Neural crest cell (in vitro differentiated cells): Measurements from ENCODE around the gene SIK3. TPM values are rescaled to one million over a fixed set of nuclear protein-coding genes. Genes with fewer than 3 reads are reported as not detected.
A peak's percentile ranks its signal among the peaks of the same experiment; 100 is the strongest.
"Not testable (repeated sequence)": the region's sequence is repeated elsewhere in the genome, so short reads cannot be mapped to it uniquely, and the experiment has no call there.

Experiments
- DNase-seq: peaks from one replicate; pipeline ENCODE4 v3.0.0; 2021; ENCODE audit warnings: low read depth, mixed read lengths, low spot score
- H3K27ac Mint-ChIP-seq: one replicate; pipeline ENCODE4 v1.8.0; 2021; ENCODE audit warnings: mild to moderate bottlenecking, mixed read lengths; ENCODE audit not compliant: unreplicated experiment
- H3K27me3 Mint-ChIP-seq: 2 replicates; pipeline ENCODE4 v1.8.0; 2021; ENCODE audit warnings: low read depth, mild to moderate bottlenecking, mixed read lengths
- H3K36me3 Mint-ChIP-seq: 2 replicates; pipeline ENCODE4 v1.8.0; 2021; ENCODE audit warnings: low read depth, mild to moderate bottlenecking, mixed read lengths
- H3K4me1 Mint-ChIP-seq: 2 replicates; pipeline ENCODE4 v1.8.0; 2021; ENCODE audit warnings: mixed read lengths
- H3K4me3 Mint-ChIP-seq: one replicate; pipeline ENCODE4 v1.8.0; 2021; ENCODE audit warnings: mild to moderate bottlenecking, mixed read lengths
- H3K9me3 Mint-ChIP-seq: 2 replicates; pipeline ENCODE4 v1.8.0; 2021; ENCODE audit warnings: mixed read lengths
- total RNA-seq: library from RNA; stranded (reverse); gene quantifications from 2 replicates; pipeline ENCODE4 v1.2.1, GENCODE V29; 2021
- TF ChIP-seq, protein P1 (sequence below): fragments of 200-600 bp; sonication (generic); conservative IDR thresholded peaks from 2 replicates; pipeline ENCODE4 v1.5.0; 2021; ENCODE audit warnings: antibody characterized with exemption, mild to moderate bottlenecking

Gene SIK3
- total RNA-seq, 1 donor from 2014 or later: 39.7 TPM

DNA sequence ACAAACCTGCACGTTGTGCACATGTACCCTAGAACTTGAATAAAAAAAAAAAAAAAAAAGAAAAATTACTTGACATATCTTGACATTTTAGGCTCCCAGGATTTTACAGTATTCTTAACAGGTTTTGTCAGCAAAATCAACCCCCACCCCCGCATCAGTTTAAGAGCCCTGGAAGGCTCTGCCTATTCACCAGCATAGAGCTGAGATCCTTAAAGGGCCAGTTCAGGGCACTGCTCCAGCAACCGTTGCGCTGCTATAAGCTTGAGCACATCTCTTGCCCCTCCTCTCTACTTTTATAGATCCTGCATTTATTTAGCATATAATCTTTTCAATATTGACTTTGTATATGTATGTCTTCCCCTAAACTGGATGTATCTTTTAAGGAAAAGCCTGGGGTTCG lies 45.2 kb upstream of the SIK3 start:
- no peak for DNase-seq
- Mint-ChIP-seq H3K27me3 (peaks cover 18% of the 10 kb centered on the region), H3K9me3 (no peaks in the 10 kb centered on the region), H3K4me1 (peaks cover 42% of the 10 kb centered on the region), H3K4me3 (peak overlapping the region; percentile 99), H3K27ac (peak overlapping the region; percentile 95), H3K36me3 (peaks cover 2% of the 10 kb centered on the region)
- TF ChIP-seq, protein P1, sequence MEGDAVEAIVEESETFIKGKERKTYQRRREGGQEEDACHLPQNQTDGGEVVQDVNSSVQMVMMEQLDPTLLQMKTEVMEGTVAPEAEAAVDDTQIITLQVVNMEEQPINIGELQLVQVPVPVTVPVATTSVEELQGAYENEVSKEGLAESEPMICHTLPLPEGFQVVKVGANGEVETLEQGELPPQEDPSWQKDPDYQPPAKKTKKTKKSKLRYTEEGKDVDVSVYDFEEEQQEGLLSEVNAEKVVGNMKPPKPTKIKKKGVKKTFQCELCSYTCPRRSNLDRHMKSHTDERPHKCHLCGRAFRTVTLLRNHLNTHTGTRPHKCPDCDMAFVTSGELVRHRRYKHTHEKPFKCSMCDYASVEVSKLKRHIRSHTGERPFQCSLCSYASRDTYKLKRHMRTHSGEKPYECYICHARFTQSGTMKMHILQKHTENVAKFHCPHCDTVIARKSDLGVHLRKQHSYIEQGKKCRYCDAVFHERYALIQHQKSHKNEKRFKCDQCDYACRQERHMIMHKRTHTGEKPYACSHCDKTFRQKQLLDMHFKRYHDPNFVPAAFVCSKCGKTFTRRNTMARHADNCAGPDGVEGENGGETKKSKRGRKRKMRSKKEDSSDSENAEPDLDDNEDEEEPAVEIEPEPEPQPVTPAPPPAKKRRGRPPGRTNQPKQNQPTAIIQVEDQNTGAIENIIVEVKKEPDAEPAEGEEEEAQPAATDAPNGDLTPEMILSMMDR: no peak

DNA sequence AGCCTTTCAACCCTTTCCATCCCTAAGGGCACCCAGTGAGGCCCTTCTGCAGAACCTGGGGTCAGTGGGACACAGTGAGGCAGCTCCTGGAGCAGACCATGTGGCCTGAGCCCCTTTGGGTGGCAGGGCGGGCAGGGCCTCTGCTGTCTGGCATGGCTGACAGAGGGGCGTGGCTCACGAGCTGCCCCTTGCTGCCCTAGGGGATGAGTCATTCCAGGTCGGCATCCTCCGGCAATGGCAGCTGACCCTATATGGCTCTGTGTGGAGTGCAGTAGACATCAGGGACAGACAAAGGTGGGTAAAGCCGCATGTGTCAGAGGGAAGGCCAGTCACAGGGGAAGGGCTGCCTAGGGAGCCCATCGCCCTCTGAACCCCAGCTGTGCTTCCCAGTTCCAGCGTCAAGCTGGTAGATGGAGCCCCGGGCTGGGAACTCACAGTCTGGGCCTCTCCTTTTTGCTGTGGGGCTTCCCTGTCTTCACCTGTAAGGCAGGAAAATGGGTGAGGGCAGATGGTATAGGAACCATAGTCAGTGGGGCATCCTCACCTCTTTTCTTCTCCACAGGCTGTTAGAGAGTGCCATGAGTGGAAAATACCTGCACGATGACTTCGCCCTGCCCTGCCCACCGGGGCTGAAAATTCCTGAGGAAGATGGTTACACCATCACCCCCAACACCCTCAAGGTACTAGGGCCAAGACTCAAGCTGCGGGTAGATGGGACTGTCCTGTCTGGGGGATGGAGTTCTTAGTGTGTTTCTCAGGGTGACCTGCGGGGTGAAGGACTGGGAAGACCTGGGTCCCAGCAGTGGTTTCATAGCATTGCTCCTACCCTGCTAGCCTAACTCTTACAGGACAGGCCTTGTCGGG lies 39.2 kb upstream of the SIK3 start:
- H3K4me3 Mint-ChIP-seq, H3K27ac Mint-ChIP-seq, DNase-seq, H3K36me3 Mint-ChIP-seq, H3K4me1 Mint-ChIP-seq, H3K9me3 Mint-ChIP-seq: not testable (repeated sequence)
- peaks cover 12% of the 10 kb centered on the region for H3K27me3 Mint-ChIP-seq

DNA sequence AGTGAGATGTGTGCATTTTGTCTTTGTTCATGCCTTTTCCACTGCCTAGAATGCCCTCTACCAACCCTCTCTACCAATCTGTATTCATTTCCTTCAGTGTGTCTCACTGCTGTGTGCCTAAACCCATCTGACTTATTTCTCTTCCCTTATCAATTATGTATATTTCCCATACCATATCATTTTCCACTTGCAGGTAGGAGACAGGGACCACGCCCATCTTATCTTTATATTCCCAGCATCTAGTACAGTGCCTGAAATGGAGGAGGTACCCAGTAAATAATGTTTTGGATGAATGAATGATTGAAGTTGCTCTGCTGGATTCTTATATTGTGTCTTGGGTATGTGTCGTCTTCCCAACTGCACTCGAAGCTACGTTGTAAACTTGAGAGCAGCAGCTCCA lies 36.8 kb upstream of the SIK3 start:
- H3K9me3 Mint-ChIP-seq, H3K4me1 Mint-ChIP-seq, DNase-seq, H3K4me3 Mint-ChIP-seq, H3K27me3 Mint-ChIP-seq, H3K36me3 Mint-ChIP-seq, H3K27ac Mint-ChIP-seq: not testable (repeated sequence)

DNA sequence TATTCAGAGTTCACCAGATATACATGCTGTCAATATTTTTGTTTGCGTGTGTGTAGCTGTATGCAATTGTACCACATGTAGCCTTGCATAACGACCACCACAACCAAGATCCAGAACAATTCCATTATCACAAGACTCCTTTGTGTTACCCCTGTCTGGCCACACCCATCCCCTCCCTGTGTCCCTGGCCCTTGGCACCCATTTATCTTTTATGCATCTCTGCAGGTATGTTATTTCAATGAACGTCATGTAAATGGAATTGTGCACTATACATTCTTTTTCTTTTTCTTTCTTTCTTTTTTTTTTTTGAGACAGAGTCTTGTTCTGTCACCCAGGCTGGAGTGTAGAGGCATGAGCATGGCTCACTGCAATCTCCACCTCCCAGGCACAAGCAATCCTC lies 36.2 kb upstream of the SIK3 start:
- Mint-ChIP-seq H3K27me3 (no peaks in the 10 kb centered on the region), H3K36me3 (no peaks in the 10 kb centered on the region), H3K27ac (no peak overlapping the region), H3K9me3 (no peaks in the 10 kb centered on the region), H3K4me3 (no peak overlapping the region), H3K4me1 (no peaks in the 10 kb centered on the region)
- no peak for DNase-seq
- TF ChIP-seq, protein P1: no peak

DNA sequence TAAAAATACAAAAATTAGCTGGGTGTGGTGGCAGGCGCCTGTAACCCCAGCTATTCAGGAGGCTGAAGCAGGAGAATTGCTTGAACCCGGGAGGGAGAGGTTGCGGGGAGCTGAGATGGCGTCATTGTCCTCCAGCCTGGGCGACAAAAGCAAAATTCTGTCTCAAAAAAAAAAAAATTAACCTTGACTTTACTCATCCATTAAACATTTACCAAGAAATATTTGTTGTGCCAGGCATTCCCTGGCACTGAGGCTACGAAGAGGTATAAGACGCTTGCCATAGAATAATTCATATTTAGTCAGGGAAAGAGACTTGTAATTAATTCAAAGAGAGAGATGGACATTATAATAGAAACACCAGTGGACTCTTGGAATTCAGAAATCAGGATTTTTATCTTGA lies 32.7 kb upstream of the SIK3 start:
- no peak overlapping the region for H3K4me3 Mint-ChIP-seq
- peaks cover 19% of the 10 kb centered on the region for H3K27me3 Mint-ChIP-seq
- no peaks in the 10 kb centered on the region for H3K4me1 Mint-ChIP-seq
- H3K9me3 Mint-ChIP-seq: no peaks in the 10 kb centered on the region
- no peaks in the 10 kb centered on the region for H3K36me3 Mint-ChIP-seq
- TF ChIP-seq, protein P1: no peak
- no peak overlapping the region for H3K27ac Mint-ChIP-seq
- DNase-seq: no peak

DNA sequence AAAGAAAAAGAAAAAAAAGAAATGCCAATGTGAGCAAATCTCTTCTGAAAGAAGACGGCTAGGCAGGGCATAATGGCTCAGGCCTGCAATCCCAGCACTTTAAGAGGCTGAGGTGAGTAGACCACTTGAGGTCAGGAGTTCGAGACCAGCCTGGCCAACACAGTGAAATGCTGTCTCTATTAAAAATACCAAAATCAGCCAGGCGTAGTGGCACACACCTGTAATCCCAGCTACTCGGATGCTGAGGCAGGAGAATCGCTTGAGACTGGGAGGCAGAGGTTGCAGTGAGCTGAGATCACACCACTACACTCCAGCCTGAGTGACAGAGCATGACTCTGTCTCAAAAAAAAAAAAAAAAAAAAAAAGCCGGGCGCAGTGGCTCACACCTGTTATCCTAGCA lies 32.2 kb upstream of the SIK3 start:
- not testable (repeated sequence) for H3K4me1 Mint-ChIP-seq, H3K4me3 Mint-ChIP-seq, H3K9me3 Mint-ChIP-seq, H3K27ac Mint-ChIP-seq, H3K36me3 Mint-ChIP-seq, DNase-seq
- peaks cover 24% of the 10 kb centered on the region for H3K27me3 Mint-ChIP-seq

DNA sequence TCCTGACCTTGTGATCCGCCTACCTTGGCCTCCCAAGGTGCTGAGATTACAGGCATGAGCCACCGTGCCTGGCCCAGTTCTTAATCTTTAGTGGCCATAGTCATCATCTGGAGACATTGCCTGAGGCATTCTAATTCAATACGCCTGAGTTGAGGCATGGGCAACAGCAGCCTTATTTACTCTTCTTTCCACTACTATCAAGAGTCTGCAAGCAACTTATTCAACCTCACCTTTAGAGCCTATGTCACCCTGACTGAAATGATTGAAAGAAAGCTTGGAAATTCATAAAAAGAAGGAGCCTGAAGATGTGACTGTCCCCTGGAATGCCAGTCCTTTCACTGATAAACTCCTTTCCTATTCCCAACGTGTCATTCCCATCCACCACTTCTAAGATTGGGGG lies 30.1 kb upstream of the SIK3 start:
- no peaks in the 10 kb centered on the region for H3K9me3 Mint-ChIP-seq
- DNase-seq: no peak

More for the DNA sequence above, 30.1 kb upstream of the SIK3 start:
- Mint-ChIP-seq H3K27me3 (peaks cover 33% of the 10 kb centered on the region), H3K4me1 (no peaks in the 10 kb centered on the region), H3K36me3 (no peaks in the 10 kb centered on the region), H3K27ac (no peak overlapping the region), H3K4me3 (no peak overlapping the region)
- TF ChIP-seq, protein P1: no peak
